Measurements from ENCODE around the gene TM9SF4.
A peak's percentile ranks its signal among the peaks of the same experiment; 100 is the strongest.

TM9SF4 gene

GRCh38 chr20:32129863-32130262, 20.3 kb downstream of the TM9SF4 start:
- DNase-seq (ENCODE audit: low read depth): no peak

- no peak for DNase-seq (ENCODE audit: low read depth)
These were observed 20.8 kb downstream of the TM9SF4 start for GRCh38 chr20:32130352-32130751.

GRCh38 chr20:32130965-32131364, 21.5 kb downstream of the TM9SF4 start:
- no peak for DNase-seq (ENCODE audit: low read depth)

- DNase-seq (ENCODE audit: low read depth): no peak
These were observed 23.5 kb downstream of the TM9SF4 start for GRCh38 chr20:32132911-32133549.

- DNase-seq (ENCODE audit: low read depth): no peak
These were observed 24.5 kb downstream of the TM9SF4 start for GRCh38 chr20:32134026-32134425.

- no peak for DNase-seq (ENCODE audit: low read depth)
These were observed 26.5 kb downstream of the TM9SF4 start for GRCh38 chr20:32135983-32136515.

GRCh38 chr20:32138921-32139320, 29.4 kb downstream of the TM9SF4 start:
- no peak for DNase-seq (ENCODE audit: low read depth)

GRCh38 chr20:32139947-32140346, 30.4 kb downstream of the TM9SF4 start:
- no peak for DNase-seq (ENCODE audit: low read depth)

GRCh38 chr20:32140603-32141002, 31.1 kb downstream of the TM9SF4 start:
- DNase-seq (ENCODE audit: low read depth): no peak

- DNase-seq (ENCODE audit: low read depth): no peak
These were observed 32.0 kb downstream of the TM9SF4 start for GRCh38 chr20:32141465-32141980.

GRCh38 chr20:32142088-32142487, 32.6 kb downstream of the TM9SF4 start:
- DNase-seq (ENCODE audit: low read depth): no peak

- no peak for DNase-seq (ENCODE audit: low read depth)
These were observed 33.5 kb downstream of the TM9SF4 start for GRCh38 chr20:32142991-32143390.

- DNase-seq (ENCODE audit: low read depth): no peak
These were observed 35.6 kb downstream of the TM9SF4 start for GRCh38 chr20:32144898-32145662.

- DNase-seq (ENCODE audit: low read depth): no peak
These were observed 40.2 kb downstream of the TM9SF4 start for GRCh38 chr20:32149566-32150170.

- DNase-seq (ENCODE audit: low read depth): no peak
These were observed 40.9 kb downstream of the TM9SF4 start for GRCh38 chr20:32150291-32150848.

GRCh38 chr20:32152421-32153155, 43.1 kb downstream of the TM9SF4 start:
- no peak for DNase-seq (ENCODE audit: low read depth)

- DNase-seq (ENCODE audit: low read depth): no peak
These were observed 43.7 kb downstream of the TM9SF4 start for GRCh38 chr20:32153156-32153665.

GRCh38 chr20:32153771-32154170, 44.3 kb downstream of the TM9SF4 start:
- DNase-seq (ENCODE audit: low read depth): no peak

- DNase-seq (ENCODE audit: low read depth): peak; percentile 49
These were observed 45.8 kb downstream of the TM9SF4 start for GRCh38 chr20:32155017-32155981.

- DNase-seq (ENCODE audit: low read depth): no peak
These were observed 48.1 kb downstream of the TM9SF4 start for GRCh38 chr20:32157611-32158010.

Data from CMK (cell line).